H1 (cell line): ENCODE data around the gene RECK. TPM values are rescaled to one million over a fixed set of nuclear protein-coding genes. Genes with fewer than 3 reads are reported as not detected.

Source experiments
- BCL11A ChIP-seq, 2 experiments: IDR thresholded peaks; one replicate each; pipeline ENCODE4 v1.6.1; 2011; ENCODE audit warnings: low read depth in 2 of 2, low read length in 2 of 2, mild to moderate bottlenecking in 2 of 2
- CHD7 ChIP-seq: fragments of 300-600 bp; sonication (generic); IDR thresholded peaks from 2 replicates; pipeline ENCODE4 v1.7.1; 2012; ENCODE audit warnings: low read length, moderate library complexity, mild to moderate bottlenecking, inconsistent platforms; ENCODE audit not compliant: insufficient replicate concordance
- E2F6 ChIP-seq: IDR thresholded peaks from 2 replicates; pipeline ENCODE4 v1.6.1; 2012; ENCODE audit warnings: inconsistent platforms
- GTF2F1 ChIP-seq: IDR thresholded peaks from 2 replicates; pipeline ENCODE4 v1.6.1; 2012; ENCODE audit warnings: low read depth, low read length, improper control_type of control experiment, borderline replicate concordance
- JUND ChIP-seq: IDR thresholded peaks from 2 replicates; pipeline ENCODE4 v1.6.1; 2011; ENCODE audit warnings: mild to moderate bottlenecking, improper control_type of control experiment, low read length
- MAFK ChIP-seq: IDR thresholded peaks from 2 replicates; pipeline ENCODE4 v1.6.1; 2012; ENCODE audit warnings: low read depth, mild to moderate bottlenecking, improper control_type of control experiment, low read length
- NANOG ChIP-seq: IDR thresholded peaks from 2 replicates; pipeline ENCODE4 v1.6.1; 2011; ENCODE audit warnings: low read length, low read depth, mild to moderate bottlenecking, inconsistent platforms; ENCODE audit not compliant: insufficient read depth, poor library complexity, severe bottlenecking
- RBBP5 ChIP-seq: IDR thresholded peaks from 2 replicates; pipeline ENCODE4 v1.7.1; 2012; ENCODE audit warnings: low read depth, mild to moderate bottlenecking, inconsistent platforms, low read length, moderate library complexity, borderline replicate concordance
- RNF2 ChIP-seq: fragments of 200-900, 300-1000 bp; sonication (generic); IDR thresholded peaks from 2 replicates; pipeline ENCODE4 v1.7.1; 2016; ENCODE audit warnings: borderline replicate concordance, low read depth, mild to moderate bottlenecking, antibody characterized with exemption, low read length; ENCODE audit not compliant: poor library complexity, severe bottlenecking; ENCODE audit errors: missing control alignments
- SRF ChIP-seq: IDR thresholded peaks from 2 replicates; pipeline ENCODE4 v1.6.1; 2011; ENCODE audit warnings: mild to moderate bottlenecking, low read depth, low read length, moderate library complexity
- TCF12 ChIP-seq: IDR thresholded peaks from 2 replicates; pipeline ENCODE4 v1.6.1; 2011; ENCODE audit warnings: low read depth, mild to moderate bottlenecking, low read length
- polyA plus RNA-seq, 7 experiments: library from polyadenylated mRNA; depleted of rRNA in 3 of 7; stranded (reverse) in 5 of 7; unstranded in 2 of 7; fragments of >200 nt in 5 of 7; fragments of 200-250 nt in 2 of 7; gene quantifications; 1 replicate in 5 of 7; 2 replicates in 1 of 7; 4 replicates in 1 of 7; pipeline versions ENCODE4 v1.2.1 to v1.2.3, GENCODE V29; 2011 to 2013; ENCODE audit warnings: missing spikeins in 2 of 7, mixed read lengths in 2 of 7
- total RNA-seq: library from RNA; stranded (reverse); fragmentation: NEBNext Ultra II Directional; extraction: Animal tissue kit (Norgen Biotek cat#: 25700); gene quantifications from 2 replicates; pipeline ENCODE4 v1.2.1, GENCODE V29; 2021

Gene RECK
- total and polyA plus RNA-seq, 2 of the 8 experiments (the other 6 are each of a cell fraction or from before 2014, with no cell fraction given): 5.4 to 9.8 TPM

GRCh38 chr9:36158122-36158521 is 121.4 kb downstream of the RECK start (continued):
- TF ChIP-seq CHD7 (no peak), RBBP5 (no peak), MAFK (no peak), GTF2F1 (no peak), NANOG (no peak), TCF12 (no peak), JUND (no peak), SRF (no peak), RNF2 (no peak), E2F6 (no peak), BCL11A (IDR thresholded peaks at IDR 0.05; ENCODE audit: low read depth in 2 of 2, low read length in 2 of 2) (no peak)
